NCI-H1436 (cell line): ENCODE data around the gene NDUFV1.
"Not testable (repeated sequence)": the region's sequence is repeated elsewhere in the genome, so short reads cannot be mapped to it uniquely, and the experiment has no call there.

Experiments
- DNase-seq: peaks from one replicate; lab custom pipeline; 2025; lab: John Stamatoyannopoulos, UW

Gene NDUFV1

DNA sequence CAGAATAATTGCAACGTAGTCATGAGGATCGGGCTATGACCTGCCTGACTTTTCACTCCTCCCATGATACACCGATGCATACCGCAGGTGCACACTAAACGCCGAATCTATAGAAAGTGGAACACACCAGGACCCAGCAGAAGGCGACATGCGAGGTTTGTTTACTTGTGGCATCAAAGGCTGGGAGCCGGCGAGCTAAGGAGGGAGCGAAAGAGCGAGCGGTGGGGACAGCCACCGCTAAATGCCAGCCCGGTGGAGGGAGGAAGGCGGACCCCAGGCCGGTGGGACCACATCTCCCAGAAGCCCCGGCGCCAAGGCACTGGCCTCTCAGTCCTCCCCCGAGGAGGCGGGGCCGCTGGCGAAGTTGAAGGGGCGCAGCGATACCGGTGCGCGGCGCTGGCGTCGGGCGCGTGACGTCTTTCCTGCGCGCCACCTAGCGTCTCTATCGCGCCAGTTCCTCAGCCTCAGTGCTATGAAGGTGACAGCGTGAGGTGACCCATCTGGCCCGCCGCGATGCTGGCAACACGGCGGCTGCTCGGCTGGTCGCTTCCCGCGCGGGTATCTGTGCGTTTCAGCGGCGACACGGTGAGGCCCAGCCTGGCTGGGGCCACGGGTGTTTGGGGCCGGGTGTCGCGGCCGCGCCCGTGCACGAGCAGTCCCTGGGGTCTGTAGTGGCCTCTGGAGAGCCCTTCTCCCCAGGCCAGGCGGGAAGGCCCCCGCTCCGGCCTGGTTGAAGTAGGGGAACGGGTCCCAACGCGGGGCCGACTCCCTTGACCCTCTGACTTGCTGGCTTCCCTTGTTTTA, at the start of gene NDUFV1:
TSS of gene NDUFV1 (plus strand) at position 445 of the 804 bp plus-strand sequence. CDS start at position 514, 69 bp downstream.
- DNase-seq = peak; percentile 95

DNA sequence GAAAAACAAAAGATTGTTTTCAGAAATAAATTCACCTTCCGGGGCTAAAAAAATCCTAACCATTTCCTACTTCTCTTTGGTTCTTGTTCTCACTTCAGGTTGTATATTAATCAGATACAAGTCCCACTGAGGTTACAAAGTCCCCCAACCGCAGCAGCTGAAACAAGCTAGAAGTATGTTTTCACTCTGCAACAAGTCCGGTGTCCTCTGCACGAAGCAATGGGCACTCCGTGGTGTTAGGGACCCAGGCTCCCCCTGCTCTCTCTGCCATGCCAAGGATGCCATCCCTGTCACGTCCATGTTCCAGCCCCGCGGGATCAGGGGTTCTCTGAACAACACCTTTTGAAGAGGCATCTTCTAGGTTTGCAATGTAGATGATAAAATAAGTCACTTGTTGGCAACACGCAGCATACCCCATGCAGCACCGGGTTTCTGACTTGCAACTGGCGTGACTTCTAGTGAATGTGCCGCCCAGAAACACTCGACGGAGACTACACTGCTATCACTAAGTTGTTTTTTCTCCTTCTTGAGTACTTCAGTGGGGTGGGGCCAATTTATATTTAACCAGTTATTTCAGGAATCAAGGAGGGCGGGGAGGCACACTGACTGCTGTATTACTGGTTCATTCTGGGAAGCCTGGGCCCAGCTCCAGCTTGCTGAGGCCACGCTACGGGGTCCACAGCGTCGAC, 48.5 kb upstream of the NDUFV1 start:
- no peak for DNase-seq

DNA sequence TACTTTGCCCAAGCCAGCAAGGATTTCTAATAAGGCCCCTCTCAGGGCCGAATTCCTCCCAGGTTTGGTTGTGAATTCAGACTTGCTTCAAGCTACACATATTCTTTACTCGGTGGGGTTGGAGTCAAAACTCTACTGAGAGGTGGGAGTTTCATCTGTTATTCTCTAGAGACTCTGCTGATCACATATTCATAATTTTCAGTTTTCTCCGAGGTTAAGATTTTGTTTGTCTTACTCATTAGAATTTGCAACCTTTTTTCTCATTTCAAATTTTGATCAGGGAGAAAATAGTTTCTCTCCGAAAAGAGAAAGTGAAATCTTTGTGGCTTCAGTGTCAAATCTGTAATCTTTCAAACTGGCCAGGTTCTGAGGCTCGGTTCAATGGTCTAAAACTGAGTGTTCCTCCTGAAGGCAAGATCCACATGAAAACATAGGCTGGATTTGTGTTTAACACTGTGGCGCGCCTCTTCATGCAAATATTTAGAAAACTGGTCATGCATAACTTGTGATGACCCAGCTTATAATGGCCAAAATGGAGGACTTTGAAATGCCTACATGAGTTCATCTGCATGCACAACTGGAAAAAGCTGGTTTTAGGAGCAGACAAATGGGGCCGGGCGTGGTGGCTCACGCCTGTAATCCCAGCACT, 44.6 kb upstream of the NDUFV1 start:
- no peak for DNase-seq

DNA sequence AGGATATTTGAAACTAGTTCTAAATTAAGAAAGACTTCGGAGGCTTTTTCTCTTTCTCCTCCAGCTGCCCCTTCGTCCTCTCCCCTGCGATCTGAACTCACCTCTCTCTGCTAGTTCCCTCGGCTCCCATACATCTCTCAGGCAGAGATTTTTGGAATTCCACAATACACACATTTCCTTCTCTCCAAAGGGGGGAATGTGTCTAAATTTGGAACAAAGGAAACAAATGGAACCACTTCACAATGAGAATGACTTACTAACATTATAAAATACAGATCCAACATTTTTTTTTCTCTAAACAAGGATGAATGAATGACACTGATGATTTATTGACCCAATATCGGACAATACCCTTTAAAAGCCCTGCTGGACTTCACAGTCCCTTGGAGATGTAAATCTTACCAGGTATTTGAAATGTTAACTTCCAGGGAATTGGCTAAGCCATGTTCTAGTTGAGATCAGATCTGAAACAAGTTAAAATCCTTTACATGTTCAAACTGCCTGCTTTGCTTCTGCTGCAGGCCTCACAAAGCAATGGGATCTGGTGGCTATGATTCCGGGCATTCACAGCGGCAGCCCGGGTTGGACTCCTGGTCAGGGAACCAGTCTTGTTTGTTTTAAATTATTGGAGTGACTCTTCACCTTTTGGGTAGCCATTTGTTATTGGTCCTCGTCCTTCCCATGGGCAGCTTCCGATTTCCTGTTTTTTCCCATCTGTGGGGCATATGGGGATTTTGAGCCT, 43.6 kb upstream of the NDUFV1 start:
- DNase-seq = no peak

DNA sequence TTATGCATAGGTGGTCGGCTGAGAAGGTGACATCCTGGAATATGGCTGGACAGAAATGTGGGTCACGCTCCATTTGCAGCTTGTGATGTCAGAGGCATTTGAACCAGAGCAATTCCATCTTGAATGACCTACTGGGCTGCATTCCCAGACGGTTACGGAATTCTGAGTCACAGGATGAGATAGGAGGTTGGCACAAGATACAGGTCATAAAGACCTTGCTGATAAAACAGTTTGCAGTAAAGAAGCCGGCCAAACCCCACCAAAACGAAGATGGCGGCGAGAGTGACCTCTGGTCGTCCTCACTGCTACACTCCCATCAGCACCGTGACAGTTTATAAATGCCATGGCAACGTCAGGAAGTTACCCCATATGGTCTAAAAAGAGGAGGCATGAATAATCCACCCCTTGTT, 43.0 kb upstream of the NDUFV1 start:
- not testable (repeated sequence) for DNase-seq

DNA sequence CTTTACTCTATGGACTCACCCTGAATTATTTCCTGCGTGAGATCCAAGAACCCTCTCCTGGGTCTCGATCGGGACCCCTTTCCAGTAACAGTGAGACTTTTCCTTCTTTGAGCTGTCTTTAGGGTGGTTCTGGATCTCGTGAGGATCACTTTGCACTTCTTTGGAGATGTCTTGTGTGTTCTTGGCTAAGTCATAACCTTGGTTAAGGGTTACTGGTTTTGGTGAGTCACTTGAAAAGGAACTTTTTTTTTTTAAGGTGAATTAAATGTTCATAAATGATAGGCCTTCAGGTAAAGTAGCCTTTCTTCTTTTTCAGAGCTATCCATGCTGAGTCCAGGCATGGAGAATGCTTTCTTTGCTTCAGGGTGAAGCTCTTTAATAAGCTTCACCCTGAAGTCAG, 42.5 kb upstream of the NDUFV1 start:
- DNase-seq = no peak

DNA sequence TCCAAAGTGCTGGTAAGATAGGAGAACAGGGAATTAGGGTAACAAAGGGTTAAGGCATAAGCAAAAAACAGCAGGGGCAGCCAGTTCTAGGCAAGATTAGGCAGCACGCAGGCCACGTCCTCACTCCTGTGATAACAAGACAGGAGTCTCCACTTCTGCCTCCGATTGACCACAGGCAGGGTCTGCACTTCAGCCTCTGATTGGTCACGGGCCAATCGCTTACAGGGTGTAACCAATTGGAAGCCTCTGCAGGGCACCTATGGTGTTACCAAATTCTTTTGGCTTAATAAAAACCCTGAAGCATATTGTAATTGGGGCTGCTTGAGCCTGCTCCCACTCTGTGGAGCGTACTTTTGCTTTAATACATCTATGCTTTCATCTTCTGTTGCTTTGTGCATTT, 35.3 kb upstream of the NDUFV1 start:
- DNase-seq = no peak

DNA sequence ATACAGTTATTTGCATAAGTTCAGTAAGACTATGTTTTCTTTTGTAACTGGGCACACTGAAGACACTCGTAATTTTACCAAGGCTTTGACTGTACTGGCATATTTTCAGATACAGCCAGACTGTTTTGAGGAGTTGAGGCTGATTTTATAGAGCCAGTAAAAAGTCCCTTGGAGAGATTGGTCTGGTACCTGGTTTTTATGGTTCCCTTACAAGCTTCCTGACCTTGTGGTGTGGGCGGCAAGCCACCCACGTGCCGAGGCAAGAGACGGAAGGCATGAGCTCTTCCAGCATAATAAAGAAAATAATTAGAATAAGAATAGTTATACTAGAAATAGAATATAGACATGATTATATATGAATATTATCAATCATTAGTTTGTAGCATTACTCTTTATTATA, 34.4 kb upstream of the NDUFV1 start:
- no peak for DNase-seq

DNA sequence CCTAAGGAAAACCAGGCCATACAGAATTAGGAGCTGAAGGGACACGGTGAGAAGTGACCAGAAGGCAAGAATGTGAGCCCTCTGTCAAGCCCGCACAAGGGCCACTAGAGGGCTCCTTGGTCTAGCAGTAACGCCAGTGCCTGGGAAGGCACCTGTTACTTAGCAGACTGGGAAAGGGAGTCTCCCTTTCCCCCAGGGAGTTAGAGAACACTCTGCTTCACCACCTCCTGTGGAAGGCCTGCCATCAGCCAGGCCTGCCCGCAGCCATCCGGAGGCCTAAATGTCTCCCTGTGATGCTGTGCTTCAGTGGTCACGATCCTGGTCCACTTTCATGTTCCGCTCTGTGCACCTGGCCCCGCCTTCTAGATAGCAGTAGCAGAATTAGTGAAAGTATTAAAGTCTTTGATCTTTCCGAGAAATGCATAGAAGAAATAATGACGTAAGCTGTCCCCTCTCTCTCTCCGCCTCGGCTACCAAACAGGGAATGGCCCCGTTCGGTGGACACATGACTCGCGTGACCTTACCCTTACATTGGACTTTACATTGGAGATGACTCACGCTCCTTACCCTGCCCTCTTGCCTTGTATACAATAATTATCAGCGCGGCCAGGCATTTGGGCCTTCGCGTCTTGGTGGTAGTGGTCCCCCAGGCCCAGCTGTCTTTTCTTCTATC, 33.9 kb upstream of the NDUFV1 start:
- peak; percentile 53 for DNase-seq

DNA sequence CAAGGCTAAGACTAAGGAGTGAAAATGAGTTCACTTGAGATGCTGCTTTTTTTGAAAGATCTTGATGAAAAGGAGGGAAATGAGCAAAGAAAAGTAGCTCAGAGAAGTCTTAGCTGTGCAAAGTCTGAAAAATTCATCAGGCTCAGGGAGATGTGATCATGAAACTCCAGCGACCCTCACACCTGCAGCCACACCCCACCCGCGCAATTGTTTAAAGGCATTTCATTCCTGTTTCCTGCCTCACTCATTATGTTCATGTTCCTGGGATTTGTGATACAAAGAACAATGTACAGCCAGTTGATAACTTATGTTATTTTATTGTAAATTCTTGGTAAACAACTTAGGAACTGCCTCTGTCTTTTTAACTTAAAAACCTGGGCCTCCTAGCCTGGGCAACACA, 31.8 kb upstream of the NDUFV1 start:
- DNase-seq = no peak

DNA sequence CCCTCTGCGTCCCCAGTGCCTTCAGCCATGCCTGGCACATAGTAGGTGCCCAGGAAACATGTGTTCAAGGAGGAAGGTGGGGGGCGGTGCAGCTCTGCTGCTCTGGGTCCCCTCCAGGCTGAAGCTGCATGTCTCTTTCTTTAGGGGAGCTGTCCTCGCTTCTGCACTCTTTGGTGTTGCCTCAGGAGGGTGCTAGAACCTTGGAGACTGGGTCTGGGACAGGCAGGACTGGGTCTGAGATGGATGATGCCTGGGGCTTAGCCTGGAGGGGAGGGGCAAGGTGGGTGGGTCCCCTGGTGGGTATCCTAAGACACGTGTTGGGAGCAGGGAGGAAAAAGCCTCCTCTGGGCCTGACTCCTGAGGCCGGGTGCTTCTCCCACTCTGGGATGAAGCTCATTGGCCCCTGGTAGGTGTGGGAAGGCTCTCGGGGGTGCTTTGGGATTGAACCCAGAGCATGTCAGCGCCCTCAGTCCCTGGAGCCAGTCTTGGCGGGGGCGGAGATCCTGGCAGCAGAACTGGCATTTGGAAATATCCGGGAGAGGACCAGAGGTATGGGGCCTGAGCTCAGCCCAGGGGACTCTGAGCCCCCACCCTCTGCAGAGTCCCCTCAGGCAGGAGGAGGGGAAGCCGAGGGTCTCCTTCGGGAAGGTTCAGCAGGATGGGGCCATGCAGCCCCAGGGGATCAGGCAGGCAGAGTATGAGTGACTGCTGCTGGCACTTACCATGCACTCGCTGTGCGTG, 29.8 kb upstream of the NDUFV1 start:
- DNase-seq = no peak

DNA sequence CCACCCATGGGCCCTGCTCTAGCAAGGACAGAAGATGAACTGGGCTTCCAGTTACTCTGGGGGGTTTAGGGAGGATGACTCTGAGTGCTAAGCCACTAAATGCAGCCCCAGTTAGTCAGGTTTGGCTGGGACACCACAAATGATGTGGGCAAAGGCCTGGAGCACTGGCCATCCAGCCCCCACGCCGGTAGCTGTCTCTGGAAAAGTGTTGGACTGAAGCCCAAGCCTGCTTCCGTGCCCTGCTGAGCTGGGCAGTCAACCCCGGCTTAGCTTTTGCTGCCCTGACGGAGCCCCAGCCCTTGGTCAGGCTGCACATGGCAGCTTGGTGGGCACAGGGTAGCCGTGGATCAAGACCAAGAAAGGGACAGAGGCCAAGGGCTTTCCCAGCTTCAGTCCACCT, 28.8 kb upstream of the NDUFV1 start:
- DNase-seq = no peak

DNA sequence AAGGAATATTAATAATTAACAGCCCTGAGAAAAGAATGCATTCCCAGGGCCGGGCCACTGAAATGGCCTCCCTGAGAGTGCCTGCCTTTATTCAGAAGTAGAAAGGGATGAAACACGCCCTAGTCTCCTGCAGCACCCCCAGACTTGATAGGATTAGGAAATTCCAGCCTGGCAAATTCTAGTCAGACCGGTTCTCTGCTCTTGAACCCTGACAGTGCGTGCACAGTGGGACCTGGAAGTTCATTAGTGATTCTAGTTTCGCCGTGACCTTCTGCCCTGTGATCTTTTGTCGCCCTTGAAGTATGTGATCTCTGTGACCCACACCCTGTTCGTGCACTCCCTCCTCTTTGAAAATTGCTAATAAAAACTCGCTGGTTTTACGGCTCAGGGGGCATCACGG, 25.3 kb upstream of the NDUFV1 start:
- no peak for DNase-seq

DNA sequence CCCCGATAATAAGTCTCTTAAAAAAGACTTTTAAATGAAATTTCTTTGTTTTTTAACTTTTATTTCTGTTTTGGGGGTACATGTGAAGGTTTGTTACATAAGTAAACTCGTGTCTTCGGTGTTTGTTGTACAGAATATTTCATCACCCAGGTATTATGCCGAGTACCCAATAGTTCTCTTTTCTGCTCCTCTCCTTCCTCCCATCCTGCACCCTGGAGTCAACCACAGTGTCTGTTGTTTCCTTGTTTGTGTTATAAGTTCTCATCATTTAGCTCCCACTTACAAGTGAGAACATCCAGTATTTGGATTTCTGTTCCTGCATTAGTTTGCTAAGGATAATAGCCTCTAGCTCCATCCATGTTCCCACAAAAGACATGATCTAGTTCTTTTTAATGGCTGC, 24.7 kb upstream of the NDUFV1 start:
- no peak for DNase-seq

DNA sequence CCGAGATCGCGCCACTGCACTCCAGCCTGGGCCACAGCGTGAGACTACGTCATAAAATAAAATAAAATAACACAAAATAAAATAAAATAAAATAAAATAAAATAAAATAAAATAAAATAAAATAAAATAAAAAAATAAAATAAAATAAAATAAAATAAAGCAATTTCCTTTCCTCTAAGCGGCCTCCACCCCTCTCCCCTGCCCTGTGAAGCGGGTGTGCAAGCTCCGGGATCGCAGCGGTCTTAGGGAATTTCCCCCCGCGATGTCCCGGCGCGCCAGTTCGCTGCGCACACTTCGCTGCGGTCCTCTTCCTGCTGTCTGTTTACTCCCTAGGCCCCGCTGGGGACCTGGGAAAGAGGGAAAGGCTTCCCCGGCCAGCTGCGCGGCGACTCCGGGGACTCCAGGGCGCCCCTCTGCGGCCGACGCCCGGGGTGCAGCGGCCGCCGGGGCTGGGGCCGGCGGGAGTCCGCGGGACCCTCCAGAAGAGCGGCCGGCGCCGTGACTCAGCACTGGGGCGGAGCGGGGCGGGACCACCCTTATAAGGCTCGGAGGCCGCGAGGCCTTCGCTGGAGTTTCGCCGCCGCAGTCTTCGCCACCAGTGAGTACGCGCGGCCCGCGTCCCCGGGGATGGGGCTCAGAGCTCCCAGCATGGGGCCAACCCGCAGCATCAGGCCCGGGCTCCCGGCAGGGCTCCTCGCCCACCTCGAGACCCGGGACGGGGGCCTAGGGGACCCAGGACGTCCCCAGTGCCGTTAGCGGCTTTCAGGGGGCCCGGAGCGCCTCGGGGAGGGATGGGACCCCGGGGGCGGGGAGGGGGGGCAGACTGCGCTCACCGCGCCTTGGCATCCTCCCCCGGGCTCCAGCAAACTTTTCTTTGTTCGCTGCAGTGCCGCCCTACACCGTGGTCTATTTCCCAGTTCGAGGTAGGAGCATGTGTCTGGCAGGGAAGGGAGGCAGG, 23.2 kb upstream of the NDUFV1 start, which contains the start of gene GSTP1:
TSS of gene GSTP1 (plus strand) at position 566 of the 958 bp plus-strand sequence. CDS start at position 598, 32 bp downstream.
- peak; percentile 83 for DNase-seq

DNA sequence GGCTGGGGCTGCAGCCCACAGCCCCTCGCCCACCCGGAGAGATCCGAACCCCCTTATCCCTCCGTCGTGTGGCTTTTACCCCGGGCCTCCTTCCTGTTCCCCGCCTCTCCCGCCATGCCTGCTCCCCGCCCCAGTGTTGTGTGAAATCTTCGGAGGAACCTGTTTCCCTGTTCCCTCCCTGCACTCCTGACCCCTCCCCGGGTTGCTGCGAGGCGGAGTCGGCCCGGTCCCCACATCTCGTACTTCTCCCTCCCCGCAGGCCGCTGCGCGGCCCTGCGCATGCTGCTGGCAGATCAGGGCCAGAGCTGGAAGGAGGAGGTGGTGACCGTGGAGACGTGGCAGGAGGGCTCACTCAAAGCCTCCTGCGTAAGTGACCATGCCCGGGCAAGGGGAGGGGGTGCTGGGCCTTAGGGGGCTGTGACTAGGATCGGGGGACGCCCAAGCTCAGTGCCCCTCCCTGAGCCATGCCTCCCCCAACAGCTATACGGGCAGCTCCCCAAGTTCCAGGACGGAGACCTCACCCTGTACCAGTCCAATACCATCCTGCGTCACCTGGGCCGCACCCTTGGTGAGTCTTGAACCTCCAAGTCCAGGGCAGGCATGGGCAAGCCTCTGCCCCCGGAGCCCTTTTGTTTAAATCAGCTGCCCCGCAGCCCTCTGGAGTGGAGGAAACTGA, 22.4 kb upstream of the NDUFV1 start:
- no peak for DNase-seq

DNA sequence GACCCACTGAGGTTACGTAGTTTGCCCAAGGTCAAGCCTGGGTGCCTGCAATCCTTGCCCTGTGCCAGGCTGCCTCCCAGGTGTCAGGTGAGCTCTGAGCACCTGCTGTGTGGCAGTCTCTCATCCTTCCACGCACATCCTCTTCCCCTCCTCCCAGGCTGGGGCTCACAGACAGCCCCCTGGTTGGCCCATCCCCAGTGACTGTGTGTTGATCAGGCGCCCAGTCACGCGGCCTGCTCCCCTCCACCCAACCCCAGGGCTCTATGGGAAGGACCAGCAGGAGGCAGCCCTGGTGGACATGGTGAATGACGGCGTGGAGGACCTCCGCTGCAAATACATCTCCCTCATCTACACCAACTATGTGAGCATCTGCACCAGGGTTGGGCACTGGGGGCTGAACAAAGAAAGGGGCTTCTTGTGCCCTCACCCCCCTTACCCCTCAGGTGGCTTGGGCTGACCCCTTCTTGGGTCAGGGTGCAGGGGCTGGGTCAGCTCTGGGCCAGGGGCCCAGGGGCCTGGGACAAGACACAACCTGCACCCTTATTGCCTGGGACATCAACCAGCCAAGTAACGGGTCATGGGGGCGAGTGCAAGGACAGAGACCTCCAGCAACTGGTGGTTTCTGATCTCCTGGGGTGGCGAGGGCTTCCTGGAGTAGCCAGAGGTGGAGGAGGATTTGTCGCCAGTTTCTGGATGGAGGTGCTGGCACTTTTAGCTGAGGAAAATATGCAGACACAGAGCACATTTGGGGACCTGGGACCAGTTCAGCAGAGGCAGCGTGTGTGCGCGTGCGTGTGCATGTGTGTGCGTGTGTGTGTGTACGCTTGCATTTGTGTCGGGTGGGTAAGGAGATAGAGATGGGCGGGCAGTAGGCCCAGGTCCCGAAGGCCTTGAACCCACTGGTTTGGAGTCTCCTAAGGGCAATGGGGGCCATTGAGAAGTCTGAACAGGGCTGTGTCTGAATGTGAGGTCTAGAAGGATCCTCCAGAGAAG, 21.6 kb upstream of the NDUFV1 start:
- DNase-seq = no peak

DNA sequence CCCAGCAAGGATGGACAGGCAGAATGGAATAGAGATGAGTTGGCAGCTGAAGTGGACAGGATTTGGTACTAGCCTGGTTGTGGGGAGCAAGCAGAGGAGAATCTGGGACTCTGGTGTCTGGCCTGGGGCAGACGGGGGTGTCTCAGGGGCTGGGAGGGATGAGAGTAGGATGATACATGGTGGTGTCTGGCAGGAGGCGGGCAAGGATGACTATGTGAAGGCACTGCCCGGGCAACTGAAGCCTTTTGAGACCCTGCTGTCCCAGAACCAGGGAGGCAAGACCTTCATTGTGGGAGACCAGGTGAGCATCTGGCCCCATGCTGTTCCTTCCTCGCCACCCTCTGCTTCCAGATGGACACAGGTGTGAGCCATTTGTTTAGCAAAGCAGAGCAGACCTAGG, 20.8 kb upstream of the NDUFV1 start:
- no peak for DNase-seq
